Stimulated activated CD4-positive, alpha-beta T cell treated with anti-CD3 and anti-CD28 coated beads, Interleukin-2, amount 100 ng/mL, for 24 hours (primary cell): Measurements from ENCODE around the gene NAV2.
"Not testable (repeated sequence)": the region's sequence is repeated elsewhere in the genome, so short reads cannot be mapped to it uniquely, and the experiment has no call there.

Experiments
- DNase-seq, 2 donors: peaks; one replicate each; pipeline ENCODE4 v3.0.0-alpha.2; 2020

NAV2 gene

GRCh38 chr11:19960410-19960809 lies 247.8 kb downstream of the NAV2 start:
- not testable (repeated sequence) for DNase-seq

DNA sequence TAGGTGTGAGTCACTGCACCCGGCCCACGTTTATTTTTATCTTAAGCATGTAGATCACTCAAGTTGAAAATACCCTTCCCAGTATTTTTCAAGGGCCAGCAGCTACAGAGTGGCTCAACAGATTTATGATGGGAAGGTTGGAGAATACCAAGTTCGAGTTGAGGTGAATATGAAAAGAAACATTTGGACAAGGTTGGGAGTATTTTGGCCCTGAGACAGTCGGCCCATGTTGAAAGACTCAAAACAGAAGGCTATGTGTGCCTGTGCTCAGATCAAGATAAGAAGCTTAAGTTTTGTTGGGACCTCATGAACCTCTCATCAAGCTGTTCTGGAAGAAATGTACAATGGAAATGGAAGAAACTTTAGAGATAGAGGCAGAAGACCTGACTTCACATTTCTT lies 248.6 kb downstream of the NAV2 start:
- no peak for DNase-seq

DNA sequence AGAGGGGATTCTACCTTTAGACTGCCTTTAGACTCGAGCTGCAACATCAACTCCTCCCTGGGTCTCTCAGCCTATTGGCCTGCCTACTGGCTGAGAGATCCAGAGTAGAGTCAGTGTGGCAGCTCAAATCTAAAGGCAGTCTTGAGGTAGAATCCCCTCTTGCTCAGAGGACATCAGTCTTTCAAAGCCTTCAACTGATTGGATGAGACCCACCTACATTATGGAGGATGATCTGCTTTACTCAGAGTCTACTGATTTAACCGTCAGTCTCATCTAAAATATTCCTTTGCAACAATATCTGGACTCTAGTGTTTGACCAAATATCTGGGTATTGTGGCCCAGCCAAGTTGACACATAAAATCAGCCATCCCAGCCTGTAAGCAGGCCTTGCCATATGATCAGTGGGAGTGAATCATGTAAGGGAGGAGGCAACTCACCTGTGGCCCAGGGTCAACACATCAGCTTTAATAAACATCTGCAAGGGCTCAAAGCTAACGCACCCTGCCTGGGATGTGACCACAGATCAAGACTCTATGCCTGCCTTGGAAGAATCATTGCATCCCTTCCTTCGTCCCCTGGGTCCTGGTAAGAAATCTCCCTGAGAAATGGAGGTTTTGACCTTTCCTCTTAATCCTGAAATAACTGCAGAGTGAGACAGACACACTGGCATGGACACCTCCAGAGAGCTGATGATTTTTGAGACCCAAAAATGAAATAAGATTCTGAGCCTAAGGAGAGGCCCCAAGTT lies 249.6 kb downstream of the NAV2 start:
- no peak for DNase-seq

- DNase-seq: no peak
Measured at GRCh38 chr11:19962801-19963175, 250.2 kb downstream of the NAV2 start.

- DNase-seq: no peak
Measured at GRCh38 chr11:19963697-19964387, 251.2 kb downstream of the NAV2 start.

DNA sequence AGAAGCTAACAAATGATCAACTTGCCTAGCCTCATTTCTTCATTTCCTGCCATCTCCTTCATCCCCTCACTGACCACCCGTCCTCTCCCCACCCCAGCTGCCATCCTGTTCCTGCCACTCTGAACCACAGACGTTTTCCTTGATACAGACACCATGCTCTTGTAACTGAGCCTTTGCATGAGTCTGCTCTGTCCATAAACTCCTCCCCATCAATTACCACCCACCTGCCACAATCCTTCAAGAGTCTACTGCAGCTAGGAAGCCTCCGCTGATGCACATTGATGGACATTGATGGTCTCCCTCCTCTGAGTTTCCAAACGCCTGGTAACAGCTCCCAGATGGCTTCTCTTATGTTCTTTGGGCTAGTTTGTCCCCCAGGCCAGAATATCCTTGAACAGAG lies 253.8 kb downstream of the NAV2 start:
- DNase-seq: no peak

GRCh38 chr11:19966927-19967326 lies 254.3 kb downstream of the NAV2 start:
- no peak for DNase-seq

GRCh38 chr11:19967787-19968186 lies 255.2 kb downstream of the NAV2 start:
- DNase-seq: no peak

DNA sequence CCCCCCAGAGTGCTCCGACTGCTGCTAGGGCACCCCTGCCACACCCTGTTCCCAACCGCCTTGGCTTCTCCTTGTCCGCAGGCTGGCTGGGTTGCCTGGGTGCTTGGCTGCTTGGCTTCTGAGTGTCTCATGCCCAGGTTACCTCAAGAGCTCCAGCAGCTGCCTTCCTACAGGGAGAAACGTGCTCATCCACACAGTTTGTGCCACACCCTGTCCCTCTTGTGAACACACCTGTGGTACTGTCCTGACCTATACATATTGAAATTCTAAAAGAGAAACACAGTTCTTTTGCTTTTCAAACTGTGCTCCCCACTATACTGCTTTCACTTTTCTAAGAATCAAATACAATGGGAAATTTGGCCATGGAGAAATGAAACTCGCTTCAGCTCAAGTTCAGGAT lies 256.2 kb downstream of the NAV2 start:
- DNase-seq: no peak

GRCh38 chr11:19970944-19971343 lies 258.3 kb downstream of the NAV2 start:
- DNase-seq: no peak

DNA sequence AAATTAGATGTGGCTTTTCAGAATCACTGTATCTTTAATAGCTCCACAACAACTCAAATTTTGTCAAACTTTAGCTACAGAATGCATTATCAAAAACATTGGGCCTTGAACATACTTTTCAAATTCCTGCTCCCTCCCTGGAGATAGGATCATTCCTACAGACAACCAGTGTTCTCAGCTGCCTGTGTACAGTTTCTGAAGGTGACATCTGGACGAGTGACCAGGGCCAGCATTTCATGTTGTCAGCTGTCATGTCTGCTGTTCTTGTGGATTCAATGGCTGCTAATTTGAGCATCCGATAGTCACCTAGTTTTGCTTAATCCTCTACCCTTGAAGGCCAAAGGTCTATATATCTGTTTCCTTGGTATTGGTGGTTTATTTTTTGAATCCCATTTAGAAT lies 259.5 kb downstream of the NAV2 start:
- no peak for DNase-seq

GRCh38 chr11:19972651-19973050 lies 260.0 kb downstream of the NAV2 start:
- DNase-seq: no peak

- DNase-seq: no peak
Measured at GRCh38 chr11:19973136-19973635, 260.5 kb downstream of the NAV2 start.

DNA sequence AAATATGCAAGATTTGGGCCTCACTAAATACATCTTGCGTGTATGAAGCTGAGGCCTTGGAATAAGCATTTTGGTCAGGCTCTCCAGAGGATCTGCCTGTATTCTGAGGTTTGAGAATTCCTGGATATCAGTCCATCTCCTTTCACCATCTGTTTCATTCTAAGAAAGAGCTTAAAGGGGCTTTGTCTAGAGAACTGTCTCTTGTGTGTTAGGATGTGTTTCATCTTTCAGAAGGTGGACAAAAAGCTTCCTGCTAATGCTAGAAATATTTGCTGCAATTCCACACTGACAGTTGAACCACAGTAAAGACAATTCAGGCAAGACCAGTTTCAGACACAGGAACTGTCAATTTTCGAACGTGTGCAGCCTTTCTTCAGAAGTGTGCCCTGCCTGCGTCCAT lies 262.2 kb downstream of the NAV2 start:
- DNase-seq: no peak

DNA sequence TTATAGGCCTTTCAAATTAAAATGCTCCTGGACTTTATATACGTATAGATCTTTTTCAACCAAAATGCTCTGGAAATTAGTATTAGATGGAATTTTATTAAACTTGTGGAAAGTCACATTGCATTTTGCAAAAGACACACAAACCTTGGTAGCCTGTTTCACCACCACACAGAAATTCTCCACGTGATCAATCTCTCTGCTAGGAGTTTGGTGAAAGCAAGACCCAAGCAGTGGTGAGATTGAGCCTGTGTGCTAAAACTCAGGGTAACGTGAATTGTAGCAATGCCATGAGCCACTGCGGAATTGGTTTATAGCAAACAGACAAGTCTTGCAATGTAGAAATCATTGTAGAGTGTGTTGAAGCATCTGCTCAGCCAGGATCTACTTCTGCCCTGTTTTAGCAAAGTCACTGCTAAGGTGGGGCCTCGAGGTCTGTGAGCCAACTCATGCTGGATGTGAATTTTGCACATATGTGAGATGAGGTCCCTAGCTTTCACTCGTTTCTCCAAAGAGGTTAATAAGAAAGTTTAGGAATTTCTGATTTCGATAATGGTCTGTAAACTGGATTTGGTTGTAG lies 262.9 kb downstream of the NAV2 start:
- DNase-seq: no peak

DNA sequence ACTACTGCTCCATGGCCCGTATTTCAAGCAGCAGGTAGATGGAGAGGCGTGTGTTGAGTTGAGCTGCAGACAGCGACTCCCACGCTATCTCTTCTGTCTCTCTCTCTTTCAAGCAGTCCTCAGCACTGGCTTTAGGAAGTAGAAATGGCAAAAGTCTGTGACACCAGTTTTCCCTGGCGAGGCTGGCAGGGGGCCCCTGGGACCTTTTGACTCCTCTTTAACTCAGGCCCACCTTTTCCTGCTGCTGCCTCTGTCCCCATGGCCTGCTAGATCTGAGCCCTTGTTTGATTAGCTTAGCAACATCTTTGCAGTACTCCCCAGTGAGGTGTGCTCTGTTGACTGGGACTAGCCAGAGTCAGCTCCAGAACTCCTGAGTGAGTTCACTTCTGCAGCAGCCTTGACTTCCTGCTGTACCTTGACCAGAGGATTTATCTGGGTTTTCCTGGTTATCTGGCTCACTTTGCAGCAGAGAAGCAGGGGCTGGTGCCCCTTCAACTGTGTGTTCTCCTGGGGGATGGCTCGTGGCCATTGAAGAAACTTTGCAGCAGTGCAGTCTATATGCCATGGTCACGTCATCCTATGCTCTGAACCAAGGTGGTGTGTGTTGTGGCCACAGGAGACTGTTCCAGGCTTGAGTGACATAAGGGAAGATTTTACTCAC lies 263.8 kb downstream of the NAV2 start:
- no peak for DNase-seq

DNA sequence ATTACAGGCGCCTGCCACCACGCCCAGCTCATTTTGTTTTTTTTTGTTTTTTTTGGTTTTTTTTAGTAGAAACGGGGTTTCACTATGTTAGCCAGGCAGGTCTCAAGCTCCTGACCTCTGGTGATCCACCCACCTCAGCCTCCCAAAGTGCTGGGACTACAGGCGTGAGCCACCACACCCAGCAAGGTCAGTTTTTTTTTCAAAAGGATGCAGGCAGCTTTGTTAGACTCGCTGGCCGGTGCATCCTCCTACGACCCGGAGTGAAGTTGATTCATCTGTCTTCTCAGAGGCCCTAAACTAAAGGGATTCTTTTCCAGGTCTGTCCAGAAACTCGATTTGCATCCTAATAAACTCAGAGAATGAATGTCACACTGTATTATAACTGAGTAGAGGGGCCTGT lies 265.3 kb downstream of the NAV2 start:
- no peak for DNase-seq

DNA sequence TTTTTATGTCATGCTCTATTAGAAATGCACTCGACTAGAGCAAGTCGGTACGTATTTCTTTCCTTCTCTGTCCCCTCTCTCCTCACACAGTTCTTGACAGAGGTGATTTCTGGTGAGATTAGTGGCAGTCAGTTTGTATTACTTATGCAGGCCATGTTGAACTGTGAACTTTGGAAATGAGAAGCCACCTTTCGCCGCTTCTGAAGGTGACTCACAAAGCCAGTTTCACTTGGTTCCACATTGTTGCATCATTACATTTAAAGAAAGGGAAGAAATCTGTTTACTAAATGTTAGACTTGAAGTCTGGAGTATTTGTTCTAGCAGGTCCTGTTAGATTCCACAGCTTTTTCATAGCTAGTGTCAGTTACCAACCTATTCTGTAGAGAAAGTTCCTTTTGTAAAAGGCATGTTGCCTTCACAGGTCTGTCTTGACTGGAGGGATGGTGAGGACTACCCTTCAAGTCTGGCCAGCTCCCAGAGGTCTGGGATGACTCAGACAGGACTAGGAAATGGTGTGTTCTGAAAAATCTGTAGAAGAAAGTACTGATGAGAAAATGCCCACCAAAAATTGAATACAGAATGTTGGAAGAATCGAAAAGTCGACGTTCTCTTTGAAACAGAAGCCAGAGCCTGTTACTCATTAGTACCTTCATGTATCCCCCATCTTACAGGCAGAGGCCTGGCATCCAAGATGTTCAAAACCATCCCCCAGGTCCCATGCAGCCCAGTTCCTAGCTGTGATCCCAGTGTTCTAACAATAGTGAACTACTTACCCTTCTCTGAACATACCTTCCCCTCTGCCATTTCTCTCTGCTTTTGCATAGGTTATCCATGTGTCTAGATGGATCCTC lies 266.3 kb downstream of the NAV2 start:
- no peak for DNase-seq

DNA sequence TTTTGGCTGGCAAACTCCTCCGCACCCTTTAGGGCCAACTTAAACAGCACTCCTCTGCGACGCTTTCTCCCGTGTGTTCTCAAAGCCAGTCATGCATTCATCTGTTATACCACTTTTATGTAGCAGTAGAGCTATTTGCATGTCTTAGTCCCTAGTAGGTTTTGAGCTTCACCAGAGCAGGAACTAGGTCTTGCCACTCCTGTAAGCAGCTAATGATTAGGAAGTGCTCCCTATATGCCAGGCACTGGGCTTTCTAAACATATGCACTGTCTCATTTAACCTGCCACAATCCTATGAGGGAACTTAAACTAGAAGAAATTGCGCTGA lies 266.8 kb downstream of the NAV2 start:
- no peak for DNase-seq

DNA sequence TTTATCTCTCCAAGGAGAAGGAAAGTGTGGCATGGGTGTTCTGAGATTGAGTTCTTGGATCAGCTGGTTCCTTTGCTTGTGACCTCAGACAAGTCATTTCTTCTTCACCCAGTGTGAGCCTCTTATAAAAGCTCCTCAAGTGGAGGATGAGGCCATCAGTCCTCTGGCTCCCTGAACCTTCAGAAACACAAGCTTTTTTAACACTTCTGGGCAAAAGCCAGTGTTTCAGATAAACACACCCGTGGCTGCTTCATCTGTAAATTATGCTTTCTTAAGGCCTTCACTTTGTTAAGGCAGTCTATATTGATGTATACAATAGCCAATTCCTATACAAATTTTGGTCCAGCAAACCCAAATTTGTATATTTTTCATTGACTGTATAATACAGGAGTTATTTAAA lies 267.8 kb downstream of the NAV2 start:
- no peak for DNase-seq

- no peak for DNase-seq
Measured at GRCh38 chr11:19980957-19981669, 268.5 kb downstream of the NAV2 start.
